GM21737 (cell line): ENCODE measurements around the gene MCL1.

Experiments
- ATAC-seq: cut with Tn5 transposase; IDR thresholded peaks from one replicate; pipeline ENCODE4 v1.9.1; 2021; ENCODE audit warnings: mild to moderate bottlenecking, moderate library complexity; ENCODE audit not compliant: unreplicated experiment

Gene MCL1

GRCh38 chr1:150546294-150546937 is 33.0 kb downstream of the MCL1 start:
- no peak for ATAC-seq

DNA sequence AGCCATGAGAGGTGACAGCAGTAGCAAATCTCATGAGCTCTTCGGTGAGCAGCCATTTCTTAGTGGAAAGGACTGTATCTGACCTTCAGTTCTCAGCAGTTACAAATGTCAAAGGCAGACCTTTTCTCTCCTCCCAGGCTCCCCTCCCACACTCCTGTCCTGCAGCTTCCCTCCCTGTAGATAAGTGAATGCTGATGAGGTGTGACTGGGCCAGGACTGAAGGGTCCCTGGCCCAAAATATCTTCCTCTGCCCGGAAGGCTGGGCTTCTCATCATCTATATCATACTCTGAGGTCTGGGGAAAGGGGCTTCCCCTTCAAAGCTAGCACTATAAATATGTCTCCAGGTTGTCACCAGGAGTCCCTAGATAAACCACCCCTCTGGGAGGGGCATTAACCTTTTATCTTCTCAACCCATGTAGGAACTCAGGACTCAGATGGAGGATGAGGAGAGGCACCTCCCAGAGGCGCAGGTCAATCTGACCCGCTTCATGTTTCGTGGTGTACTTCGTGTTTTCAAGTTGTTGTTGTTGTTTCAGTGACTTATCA is 33.9 kb downstream of the MCL1 start:
- no peak for ATAC-seq

DNA sequence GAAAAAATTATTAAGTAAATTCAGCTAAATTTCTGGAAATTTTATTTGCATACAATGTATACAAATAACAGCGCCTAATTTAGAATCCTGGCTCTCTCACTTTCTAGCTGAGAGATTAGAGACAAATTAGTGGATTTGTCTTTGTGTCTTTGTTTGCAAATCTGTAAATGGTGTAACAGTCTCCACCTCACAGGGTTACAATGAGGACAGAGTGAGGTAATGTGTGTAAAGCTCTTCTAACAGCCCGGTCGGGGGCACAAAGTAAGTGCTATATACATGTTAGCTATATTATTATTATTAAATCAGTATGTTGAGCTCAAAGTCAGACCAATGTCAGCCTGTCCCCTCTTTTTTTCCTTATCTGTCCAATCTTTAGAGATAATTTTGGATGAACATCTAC is 35.2 kb downstream of the MCL1 start:
- ATAC-seq = no peak

GRCh38 chr1:150543500-150544143 is 35.8 kb downstream of the MCL1 start:
- ATAC-seq = no peak

- no peak for ATAC-seq
These were observed 41.4 kb downstream of the MCL1 start for GRCh38 chr1:150537732-150538684.

GRCh38 chr1:150536836-150537731 is 42.3 kb downstream of the MCL1 start:
- ATAC-seq = no peak

DNA sequence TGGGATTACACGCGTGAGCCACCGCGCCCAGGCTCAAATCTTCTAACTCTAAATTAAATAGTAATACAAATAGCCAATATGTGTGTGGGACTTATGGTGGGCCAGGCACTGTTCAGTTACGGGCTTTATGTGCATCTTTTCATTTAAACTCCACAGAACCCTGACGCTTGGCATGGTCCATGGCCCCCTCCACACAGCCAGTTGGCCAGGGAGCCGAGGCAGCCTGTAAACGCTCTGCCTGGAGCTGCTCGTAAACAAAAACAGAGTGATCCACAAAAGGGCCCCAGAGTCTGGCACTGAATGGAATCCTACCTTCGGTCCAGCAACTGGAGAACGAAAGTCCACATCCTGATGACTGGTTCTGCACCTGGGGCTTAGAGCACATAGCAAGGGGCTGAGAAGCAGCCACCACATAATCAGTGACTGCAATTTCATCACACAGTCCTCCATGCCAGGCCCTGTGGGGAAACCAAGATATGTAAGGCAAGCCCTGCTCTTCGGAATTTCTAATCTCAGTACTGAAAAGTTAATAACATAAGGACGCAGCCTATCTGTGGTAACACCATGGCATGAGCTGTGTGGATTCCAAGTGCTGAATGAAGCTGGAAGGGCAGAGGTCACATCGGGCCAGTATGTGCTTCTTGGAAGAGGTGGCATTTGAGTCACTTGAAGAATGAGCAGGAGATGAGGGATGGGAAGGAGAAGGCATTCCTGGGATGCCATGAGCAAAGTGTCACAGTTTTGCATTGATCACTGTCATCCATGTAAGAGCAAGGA is 43.7 kb downstream of the MCL1 start:
- ATAC-seq = no peak

DNA sequence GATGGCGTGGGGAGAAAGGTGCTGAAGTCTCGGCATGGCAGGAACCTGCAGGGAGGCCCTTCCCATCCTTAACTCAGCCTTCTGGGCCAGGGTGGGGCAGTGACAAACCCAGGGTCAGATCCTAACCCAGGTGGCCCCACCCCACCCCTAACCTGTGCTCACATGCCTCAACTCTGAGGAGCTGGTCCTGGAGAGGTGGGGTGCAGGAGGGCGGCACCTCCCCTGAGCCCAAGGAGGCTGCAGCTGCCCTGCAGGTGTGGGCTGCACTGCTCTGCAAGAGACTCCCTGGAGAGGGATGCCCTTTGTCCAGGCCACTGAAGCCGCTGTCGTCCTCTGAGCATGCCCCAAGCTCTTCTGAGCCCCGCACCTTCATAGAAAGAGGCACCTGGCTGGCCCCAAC is 45.4 kb downstream of the MCL1 start:
- no peak for ATAC-seq

GRCh38 chr1:150532860-150533259 is 46.5 kb downstream of the MCL1 start:
- ATAC-seq = no peak

DNA sequence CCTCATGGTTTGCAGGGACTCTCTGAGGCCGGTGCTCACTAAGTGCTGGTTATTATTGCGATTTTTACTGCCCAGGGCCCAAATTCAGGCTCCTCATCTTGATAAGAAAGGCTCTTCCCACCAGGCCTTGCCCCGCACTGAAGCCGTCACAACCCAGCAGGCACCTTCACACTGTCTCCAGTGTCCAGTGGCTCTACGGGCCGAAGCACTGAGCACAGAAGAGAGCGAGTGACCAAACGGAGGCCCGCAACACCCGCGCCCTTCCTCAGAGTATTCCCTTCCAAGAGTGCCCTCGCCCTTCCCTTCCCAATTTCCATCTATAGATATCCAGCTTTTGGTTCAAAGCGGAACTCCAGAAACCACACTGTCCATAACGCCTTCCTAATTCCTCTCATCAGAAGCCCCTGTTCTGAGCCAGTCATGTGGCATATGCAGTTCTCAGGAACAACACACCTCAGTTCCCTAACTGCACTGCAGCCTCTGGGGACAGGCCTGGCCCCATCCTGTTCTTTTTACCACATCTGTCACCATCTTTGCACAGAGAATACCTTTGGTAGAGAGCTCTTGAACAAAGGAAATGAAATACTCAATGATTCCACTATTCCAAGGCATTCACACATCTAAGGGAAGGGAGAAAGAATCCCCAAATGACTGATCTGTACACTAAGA is 48.8 kb downstream of the MCL1 start:
- ATAC-seq = no peak

GRCh38 chr1:150529017-150529416 is 50.4 kb downstream of the MCL1 start:
- no peak for ATAC-seq

- ATAC-seq = no peak
These were observed 51.2 kb downstream of the MCL1 start for GRCh38 chr1:150528196-150528595.

DNA sequence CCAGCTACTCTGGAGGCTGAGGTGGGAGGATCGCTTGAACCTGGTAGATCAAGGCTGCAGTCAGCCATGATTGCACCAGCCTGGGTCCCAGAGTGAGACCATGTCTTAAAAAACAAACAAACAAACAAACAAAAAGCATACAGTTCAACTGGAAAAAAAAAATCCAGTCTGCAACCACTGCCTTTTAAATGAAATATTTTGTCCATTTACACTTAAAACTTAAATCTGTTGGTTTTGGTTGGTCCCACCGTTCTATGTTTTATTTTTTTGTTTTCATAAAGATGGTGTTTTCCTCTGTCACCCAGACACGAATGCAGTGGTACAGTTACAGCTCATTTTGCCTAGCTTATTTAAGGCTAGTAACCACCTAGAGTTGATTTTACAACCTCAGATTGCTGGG is 54.1 kb downstream of the MCL1 start:
- ATAC-seq = no peak
